CD1c-positive myeloid dendritic cell (primary cell): ENCODE measurements around the gene LRFN2.

Experiments
- DNase-seq: peaks from one replicate; pipeline ENCODE4 v3.0.0-alpha.2; 2016; ENCODE audit errors: extremely low spot score

The LRFN2 gene

GRCh38 chr6:40587240-40588069 is at the start of gene LRFN2:
TSS of gene LRFN2 (minus strand) at chr6:40587364.
- DNase-seq, result peak; percentile 66

- no peak for DNase-seq
Observed at GRCh38 chr6:40634429-40634828, 47.3 kb upstream of the LRFN2 start.

- no peak for DNase-seq
Observed at GRCh38 chr6:40631744-40632143, 44.6 kb upstream of the LRFN2 start.

GRCh38 chr6:40630488-40630887 is 43.3 kb upstream of the LRFN2 start:
- no peak for DNase-seq

- DNase-seq, result no peak
Observed at GRCh38 chr6:40630051-40630450, 42.9 kb upstream of the LRFN2 start.

GRCh38 chr6:40629463-40629862 is 42.3 kb upstream of the LRFN2 start:
- DNase-seq, result no peak

- no peak for DNase-seq
Observed at GRCh38 chr6:40627316-40627715, 40.2 kb upstream of the LRFN2 start.

- DNase-seq, result no peak
Observed at GRCh38 chr6:40626886-40627285, 39.7 kb upstream of the LRFN2 start.

GRCh38 chr6:40623932-40624331 is 36.8 kb upstream of the LRFN2 start:
- no peak for DNase-seq

- DNase-seq, result no peak
Observed at GRCh38 chr6:40623178-40623577, 36.0 kb upstream of the LRFN2 start.

GRCh38 chr6:40620574-40621240 is 33.5 kb upstream of the LRFN2 start:
- no peak for DNase-seq

GRCh38 chr6:40614671-40615070 is 27.5 kb upstream of the LRFN2 start:
- DNase-seq, result no peak

- no peak for DNase-seq
Observed at GRCh38 chr6:40611912-40612311, 24.7 kb upstream of the LRFN2 start.

GRCh38 chr6:40611434-40611833 is 24.3 kb upstream of the LRFN2 start:
- DNase-seq, result no peak

GRCh38 chr6:40610229-40610628 is 23.1 kb upstream of the LRFN2 start:
- DNase-seq, result no peak

GRCh38 chr6:40606981-40607380 is 19.8 kb upstream of the LRFN2 start:
- no peak for DNase-seq

- no peak for DNase-seq
Observed at GRCh38 chr6:40606526-40606925, 19.4 kb upstream of the LRFN2 start.

- DNase-seq, result no peak
Observed at GRCh38 chr6:40604082-40604481, 16.9 kb upstream of the LRFN2 start.

- no peak for DNase-seq
Observed at GRCh38 chr6:40599555-40599954, 12.4 kb upstream of the LRFN2 start.

- no peak for DNase-seq
Observed at GRCh38 chr6:40598516-40598915, 11.4 kb upstream of the LRFN2 start.

- no peak for DNase-seq
Observed at GRCh38 chr6:40597301-40597700, 10.1 kb upstream of the LRFN2 start.

- DNase-seq, result no peak
Observed at GRCh38 chr6:40588480-40588879, 1.3 kb upstream of the LRFN2 start.

- no peak for DNase-seq
Observed at GRCh38 chr6:40588070-40588384, 863 bp upstream of the LRFN2 start.
